Gastrocnemius medialis (tissue), 4 donors: ENCODE data around the gene ATXN1.

ENCODE experiments used
- POLR2A ChIP-seq, 2 donors: fragments of 450-650 bp; IDR thresholded peaks; one replicate each; pipeline ENCODE4 v1.6.1; 2017; ENCODE audit warnings: antibody characterized with exemption in 2 of 2, mild to moderate bottlenecking in 2 of 2, moderate library complexity in 2 of 2
- TF ChIP-seq, protein P1 (sequence below), 5 experiments: fragments of 450-650 bp in 3 of 5; fragments of 200-600 bp in 2 of 5; sonication (generic) in 2 of 5; IDR thresholded peaks in 4 of 5; conservative IDR thresholded peaks in 1 of 5; 1 replicate in 4 of 5; 2 replicates in 1 of 5; pipeline ENCODE4 v1.5.1; 2016 to 2019; ENCODE audit warnings: antibody characterized with exemption in 5 of 5, mild to moderate bottlenecking in 3 of 5, moderate library complexity in 3 of 5

DNA sequence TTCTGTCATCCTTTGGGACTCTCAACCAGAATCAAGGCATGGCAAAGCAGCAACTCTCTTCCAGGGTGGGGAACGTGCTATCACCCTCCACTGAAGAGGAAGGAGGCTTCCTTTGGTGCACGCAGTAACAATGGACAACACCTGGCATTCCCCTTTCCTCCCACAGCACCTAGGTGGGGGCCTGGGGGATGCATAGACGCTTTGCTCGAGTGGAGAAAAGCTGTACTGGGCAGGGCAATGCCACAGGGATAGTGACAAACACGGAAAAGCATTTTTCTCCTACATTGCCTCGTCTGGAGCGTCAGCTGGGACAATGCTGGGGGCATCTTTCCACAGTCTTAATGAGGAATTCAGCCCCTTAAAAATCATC is 439.9 kb downstream of the ATXN1 start:
- TF ChIP-seq, protein P1, sequence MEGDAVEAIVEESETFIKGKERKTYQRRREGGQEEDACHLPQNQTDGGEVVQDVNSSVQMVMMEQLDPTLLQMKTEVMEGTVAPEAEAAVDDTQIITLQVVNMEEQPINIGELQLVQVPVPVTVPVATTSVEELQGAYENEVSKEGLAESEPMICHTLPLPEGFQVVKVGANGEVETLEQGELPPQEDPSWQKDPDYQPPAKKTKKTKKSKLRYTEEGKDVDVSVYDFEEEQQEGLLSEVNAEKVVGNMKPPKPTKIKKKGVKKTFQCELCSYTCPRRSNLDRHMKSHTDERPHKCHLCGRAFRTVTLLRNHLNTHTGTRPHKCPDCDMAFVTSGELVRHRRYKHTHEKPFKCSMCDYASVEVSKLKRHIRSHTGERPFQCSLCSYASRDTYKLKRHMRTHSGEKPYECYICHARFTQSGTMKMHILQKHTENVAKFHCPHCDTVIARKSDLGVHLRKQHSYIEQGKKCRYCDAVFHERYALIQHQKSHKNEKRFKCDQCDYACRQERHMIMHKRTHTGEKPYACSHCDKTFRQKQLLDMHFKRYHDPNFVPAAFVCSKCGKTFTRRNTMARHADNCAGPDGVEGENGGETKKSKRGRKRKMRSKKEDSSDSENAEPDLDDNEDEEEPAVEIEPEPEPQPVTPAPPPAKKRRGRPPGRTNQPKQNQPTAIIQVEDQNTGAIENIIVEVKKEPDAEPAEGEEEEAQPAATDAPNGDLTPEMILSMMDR (IDR thresholded peaks at IDR 0.05 in 4 of 5, conservative IDR thresholded peaks at IDR 0.05 in 1 of 5), result no peak
- TF ChIP-seq POLR2A (IDR thresholded peaks at IDR 0.05), result no peak
